Stimulated activated CD4-positive, alpha-beta T cell treated with anti-CD3 and anti-CD28 coated beads, Interleukin-4, amount 100 ng/mL, for 1 hour (primary cell): Measurements from ENCODE around the gene FZD10.

Experiments
- DNase-seq: peaks from one replicate; pipeline ENCODE4 v3.0.0-alpha.2; 2020

FZD10 gene

GRCh38 chr12:130183585-130184370 is 21.5 kb downstream of the FZD10 start:
- DNase-seq: no peak

- DNase-seq: no peak
These were observed 22.3 kb downstream of the FZD10 start for GRCh38 chr12:130184404-130185090.

GRCh38 chr12:130185455-130186391 is 23.5 kb downstream of the FZD10 start:
- DNase-seq: no peak

GRCh38 chr12:130186651-130187268 is 24.5 kb downstream of the FZD10 start:
- no peak for DNase-seq

GRCh38 chr12:130192642-130193345 is 30.5 kb downstream of the FZD10 start:
- DNase-seq: no peak

- DNase-seq: no peak
These were observed 31.9 kb downstream of the FZD10 start for GRCh38 chr12:130194154-130194553.

GRCh38 chr12:130195369-130195768 is 33.1 kb downstream of the FZD10 start:
- no peak for DNase-seq

GRCh38 chr12:130195776-130196175 is 33.5 kb downstream of the FZD10 start:
- no peak for DNase-seq

- no peak for DNase-seq
These were observed 34.6 kb downstream of the FZD10 start for GRCh38 chr12:130196827-130197226.

- DNase-seq: no peak
These were observed 35.9 kb downstream of the FZD10 start for GRCh38 chr12:130198026-130198662.

GRCh38 chr12:130198663-130199060 is 36.4 kb downstream of the FZD10 start:
- no peak for DNase-seq

- no peak for DNase-seq
These were observed 37.5 kb downstream of the FZD10 start for GRCh38 chr12:130199581-130200390.

- no peak for DNase-seq
These were observed 38.2 kb downstream of the FZD10 start for GRCh38 chr12:130200445-130200844.

GRCh38 chr12:130201037-130201436 is 38.8 kb downstream of the FZD10 start:
- DNase-seq: no peak

GRCh38 chr12:130202201-130202600 is 39.9 kb downstream of the FZD10 start:
- DNase-seq: no peak

GRCh38 chr12:130203151-130203550 is 40.9 kb downstream of the FZD10 start:
- no peak for DNase-seq

GRCh38 chr12:130204541-130204953 is 42.3 kb downstream of the FZD10 start:
- no peak for DNase-seq

- DNase-seq: no peak
These were observed 43.2 kb downstream of the FZD10 start for GRCh38 chr12:130205495-130205894.

GRCh38 chr12:130212384-130212989 is 50.2 kb downstream of the FZD10 start:
- DNase-seq: no peak

- DNase-seq: no peak
These were observed 51.0 kb downstream of the FZD10 start for GRCh38 chr12:130213249-130213648.
